ENCODE data around the gene SLC25A42. TPM values are rescaled to one million over a fixed set of nuclear protein-coding genes. Genes with fewer than 3 reads are reported as not detected.
A peak's percentile ranks its signal among the peaks of the same experiment; 100 is the strongest.

Gene SLC25A42
- total and polyA plus RNA-seq, 2 experiments from 2014 or later: 13.8 to 23.2 TPM

GRCh38 chr19:19028526-19028925, 35.3 kb upstream of the SLC25A42 start:
- TF ChIP-seq EZH2 (IDR thresholded peaks at IDR 0.05; ENCODE audit: borderline replicate concordance) (no peak), EZH2phosphoT487 (IDR thresholded peaks at IDR 0.05; ENCODE audit: low read depth, severe bottlenecking, unreplicated experiment) (no peak)
- TF ChIP-seq, protein P1, sequence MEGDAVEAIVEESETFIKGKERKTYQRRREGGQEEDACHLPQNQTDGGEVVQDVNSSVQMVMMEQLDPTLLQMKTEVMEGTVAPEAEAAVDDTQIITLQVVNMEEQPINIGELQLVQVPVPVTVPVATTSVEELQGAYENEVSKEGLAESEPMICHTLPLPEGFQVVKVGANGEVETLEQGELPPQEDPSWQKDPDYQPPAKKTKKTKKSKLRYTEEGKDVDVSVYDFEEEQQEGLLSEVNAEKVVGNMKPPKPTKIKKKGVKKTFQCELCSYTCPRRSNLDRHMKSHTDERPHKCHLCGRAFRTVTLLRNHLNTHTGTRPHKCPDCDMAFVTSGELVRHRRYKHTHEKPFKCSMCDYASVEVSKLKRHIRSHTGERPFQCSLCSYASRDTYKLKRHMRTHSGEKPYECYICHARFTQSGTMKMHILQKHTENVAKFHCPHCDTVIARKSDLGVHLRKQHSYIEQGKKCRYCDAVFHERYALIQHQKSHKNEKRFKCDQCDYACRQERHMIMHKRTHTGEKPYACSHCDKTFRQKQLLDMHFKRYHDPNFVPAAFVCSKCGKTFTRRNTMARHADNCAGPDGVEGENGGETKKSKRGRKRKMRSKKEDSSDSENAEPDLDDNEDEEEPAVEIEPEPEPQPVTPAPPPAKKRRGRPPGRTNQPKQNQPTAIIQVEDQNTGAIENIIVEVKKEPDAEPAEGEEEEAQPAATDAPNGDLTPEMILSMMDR (IDR thresholded peaks at IDR 0.05; ENCODE audit: poor library complexity): no peak
- Histone ChIP-seq H3K36me3 (replicated peaks; ENCODE audit: insufficient read depth, low read depth) (no peaks in the 10 kb centered on the region), H3K79me2 (peaks cover 63% of the 10 kb centered on the region)

DNA sequence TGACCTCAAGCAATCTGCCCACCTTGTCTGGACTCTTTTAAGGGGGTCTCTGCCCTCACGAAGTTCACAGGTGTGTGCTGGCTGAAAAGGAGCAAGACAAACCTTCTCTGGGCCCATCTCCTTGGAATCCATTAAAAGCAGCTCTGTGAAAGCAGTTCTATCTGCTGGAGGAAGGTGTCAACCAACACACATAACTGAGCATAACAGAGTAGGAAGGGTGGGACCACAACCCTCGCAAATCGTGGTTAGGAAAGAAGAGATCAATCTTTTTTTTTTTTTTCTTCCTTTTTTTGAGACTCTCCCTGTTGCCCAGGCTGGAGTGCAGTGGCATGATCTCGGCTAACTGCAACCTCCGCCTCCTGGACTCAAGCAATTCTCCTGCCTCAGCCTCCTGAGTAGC, 31.9 kb upstream of the SLC25A42 start:
- Histone ChIP-seq H3K27me3 (no peaks in the 10 kb centered on the region), H3K9me2 (replicated peaks; ENCODE audit: insufficient read depth) (no peaks in the 10 kb centered on the region), H2AFZ (no peak overlapping the region), H4K20me1 (ENCODE audit: insufficient read depth, poor library complexity, severe bottlenecking) (peaks cover 14% of the 10 kb centered on the region), H3K79me2 (peaks cover 71% of the 10 kb centered on the region), H3K9me3 (ENCODE audit: low read depth) (no peaks in the 10 kb centered on the region), H3K27ac (peak overlapping the region; percentile 98), H3K4me1 (ENCODE audit: insufficient read depth) (peaks cover 2% of the 10 kb centered on the region), H3K4me2 (peak overlapping the region; percentile 98), H3K4me3 (no peak overlapping the region), H3K36me3 (replicated peaks; ENCODE audit: insufficient read depth, low read depth) (no peaks in the 10 kb centered on the region)
- DNase-seq (ENCODE audit: low spot score): no peak
- 89% methylated on average over 5 of the region's 5 CpGs for WGBS (ENCODE audit: low lambda C conversion rate, missing lambda C conversion rate)
- TF ChIP-seq, protein P1 (IDR thresholded peaks at IDR 0.05; ENCODE audit: poor library complexity): no peak
- TF ChIP-seq EZH2phosphoT487 (IDR thresholded peaks at IDR 0.05; ENCODE audit: low read depth, severe bottlenecking, unreplicated experiment): no peak
- no peak for TF ChIP-seq EZH2 (IDR thresholded peaks at IDR 0.05; ENCODE audit: borderline replicate concordance)

More at GRCh38 chr19:19028526-19028925, 35.3 kb upstream of the SLC25A42 start:
- Histone ChIP-seq H4K20me1 (ENCODE audit: insufficient read depth, poor library complexity, severe bottlenecking) (peaks cover 14% of the 10 kb centered on the region), H2AFZ (no peak overlapping the region), H3K9me3 (ENCODE audit: low read depth) (no peaks in the 10 kb centered on the region), H3K4me2 (no peak overlapping the region), H3K27ac (no peak overlapping the region), H3K9me2 (replicated peaks; ENCODE audit: insufficient read depth) (no peaks in the 10 kb centered on the region), H3K4me3 (no peak overlapping the region), H3K4me1 (ENCODE audit: insufficient read depth) (no peaks in the 10 kb centered on the region), H3K27me3 (no peaks in the 10 kb centered on the region)
- WGBS (ENCODE audit: low lambda C conversion rate, missing lambda C conversion rate): over 99% methylated on average over 9 of the region's 9 CpGs
- DNase-seq (ENCODE audit: low spot score): no peak

DNA sequence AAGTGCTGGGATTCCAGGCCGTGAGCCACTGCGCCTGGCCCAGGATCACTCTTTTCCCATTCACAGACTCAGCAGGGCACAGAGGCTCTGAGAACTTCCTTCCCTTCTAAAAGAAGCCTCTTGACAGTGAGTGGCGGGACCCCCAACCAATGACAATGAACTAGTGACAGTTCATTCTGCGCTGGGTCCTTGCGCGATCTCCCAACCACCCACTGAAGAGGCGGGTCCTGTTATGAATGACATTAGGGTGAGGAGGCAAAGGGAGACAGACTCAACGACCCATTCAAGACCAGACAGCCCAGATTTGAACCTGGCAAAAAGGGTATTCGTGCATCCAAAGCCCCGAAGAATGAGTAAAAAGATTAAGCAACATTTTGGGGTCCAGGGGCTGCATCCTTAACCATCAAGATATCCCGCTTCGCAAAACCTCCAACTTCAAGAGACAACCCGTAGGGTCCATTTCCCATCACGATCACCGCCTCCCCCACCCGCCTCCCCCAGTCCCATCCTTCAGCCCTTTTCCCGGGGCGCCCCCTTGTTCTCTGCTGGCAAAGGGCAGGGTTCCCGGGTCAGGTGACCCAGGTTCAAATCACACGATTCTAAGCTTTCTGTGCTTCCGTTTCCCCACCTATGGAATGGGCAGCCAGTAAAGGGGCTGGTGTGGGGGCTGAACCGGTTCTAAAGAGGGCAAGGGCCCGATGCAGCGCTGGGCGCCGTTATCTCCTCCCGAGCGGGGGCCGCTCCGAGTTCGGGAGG, 31.2 kb upstream of the SLC25A42 start:
- H4K20me1 ChIP-seq (ENCODE audit: insufficient read depth, poor library complexity, severe bottlenecking): peaks cover 14% of the 10 kb centered on the region
- no peaks in the 10 kb centered on the region for H3K27me3 ChIP-seq
- peak overlapping the region; percentile 86 for H3K4me3 ChIP-seq
- H3K4me1 ChIP-seq (ENCODE audit: insufficient read depth): peaks cover 2% of the 10 kb centered on the region
- no peaks in the 10 kb centered on the region for H3K9me2 ChIP-seq (replicated peaks; ENCODE audit: insufficient read depth)
- no peak for TF ChIP-seq EZH2phosphoT487 (IDR thresholded peaks at IDR 0.05; ENCODE audit: low read depth, severe bottlenecking, unreplicated experiment)
- TF ChIP-seq, protein P1 (IDR thresholded peaks at IDR 0.05; ENCODE audit: poor library complexity): no peak
- no peak for TF ChIP-seq EZH2 (IDR thresholded peaks at IDR 0.05; ENCODE audit: borderline replicate concordance)
- peak overlapping the region; percentile 98 for H3K4me2 ChIP-seq
- peak overlapping the region; percentile 96 for H2AFZ ChIP-seq
- WGBS (ENCODE audit: low lambda C conversion rate, missing lambda C conversion rate): 3% methylated on average over 27 of the region's 31 CpGs
- peak; percentile 91 for DNase-seq (ENCODE audit: low spot score)
- H3K27ac ChIP-seq: peak overlapping the region; percentile 98
- H3K9me3 ChIP-seq (ENCODE audit: low read depth): no peaks in the 10 kb centered on the region
- peaks cover 73% of the 10 kb centered on the region for H3K79me2 ChIP-seq
- no peaks in the 10 kb centered on the region for H3K36me3 ChIP-seq (replicated peaks; ENCODE audit: insufficient read depth, low read depth)
